GM21619 (cell line): ENCODE measurements around the gene HNRNPA3.
"Not testable (repeated sequence)": the region's sequence is repeated elsewhere in the genome, so short reads cannot be mapped to it uniquely, and the experiment has no call there.

Source experiments
- ATAC-seq: cut with Tn5 transposase; IDR thresholded peaks from one replicate; pipeline ENCODE4 v1.9.1; 2021; ENCODE audit not compliant: unreplicated experiment

The HNRNPA3 gene

GRCh38 chr2:177232098-177232704 is 19.6 kb downstream of the HNRNPA3 start:
- ATAC-seq = no peak

- no peak for ATAC-seq
Observed at GRCh38 chr2:177234267-177234666, 21.7 kb downstream of the HNRNPA3 start.

DNA sequence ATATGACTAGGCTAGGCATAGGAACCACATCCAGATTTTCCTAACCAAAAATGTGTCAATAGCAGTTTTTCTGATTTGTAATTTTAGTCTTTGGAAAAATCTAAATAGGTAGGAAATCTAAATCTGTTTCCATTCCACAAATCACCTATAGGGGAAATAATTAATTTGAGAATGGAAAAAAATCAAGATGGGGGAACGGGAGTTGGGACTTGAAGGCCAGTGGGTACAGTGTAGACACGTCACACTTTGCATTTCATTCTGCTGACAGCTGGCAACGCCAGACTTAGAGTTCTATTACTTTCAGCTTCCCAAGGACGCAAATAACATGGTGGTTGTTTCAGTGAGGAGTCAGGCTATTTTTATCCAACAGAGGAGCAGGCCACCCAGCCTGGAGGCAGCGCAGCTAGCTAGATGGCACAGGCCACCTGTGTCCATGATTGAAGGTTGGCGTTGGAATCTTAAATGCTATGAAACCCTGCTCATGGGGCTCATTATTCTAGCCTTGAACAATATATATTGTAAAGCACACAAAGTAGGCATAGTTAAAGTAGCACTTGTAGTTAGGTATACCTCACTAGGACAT is 23.4 kb downstream of the HNRNPA3 start:
- ATAC-seq = no peak

- ATAC-seq = no peak
Observed at GRCh38 chr2:177237932-177238331, 25.3 kb downstream of the HNRNPA3 start.

DNA sequence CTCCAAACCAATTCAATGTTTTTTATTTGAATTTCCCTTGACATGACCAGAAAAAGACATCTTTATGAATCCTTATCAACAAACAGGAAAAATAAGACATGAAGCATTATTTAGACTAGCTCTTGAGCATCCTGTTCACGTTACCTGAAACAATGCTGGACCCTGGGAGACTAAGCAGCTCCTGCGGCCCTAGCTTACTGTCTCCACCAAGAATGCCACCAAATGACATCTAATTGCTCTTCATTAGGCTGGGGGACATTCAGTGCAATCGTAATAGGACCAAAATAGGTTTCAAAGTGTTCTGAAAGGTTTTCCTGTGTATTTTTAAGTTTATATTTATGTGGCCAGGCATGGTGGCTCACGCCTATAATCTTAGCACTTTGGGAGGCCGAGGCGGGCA is 26.5 kb downstream of the HNRNPA3 start:
- ATAC-seq = no peak

DNA sequence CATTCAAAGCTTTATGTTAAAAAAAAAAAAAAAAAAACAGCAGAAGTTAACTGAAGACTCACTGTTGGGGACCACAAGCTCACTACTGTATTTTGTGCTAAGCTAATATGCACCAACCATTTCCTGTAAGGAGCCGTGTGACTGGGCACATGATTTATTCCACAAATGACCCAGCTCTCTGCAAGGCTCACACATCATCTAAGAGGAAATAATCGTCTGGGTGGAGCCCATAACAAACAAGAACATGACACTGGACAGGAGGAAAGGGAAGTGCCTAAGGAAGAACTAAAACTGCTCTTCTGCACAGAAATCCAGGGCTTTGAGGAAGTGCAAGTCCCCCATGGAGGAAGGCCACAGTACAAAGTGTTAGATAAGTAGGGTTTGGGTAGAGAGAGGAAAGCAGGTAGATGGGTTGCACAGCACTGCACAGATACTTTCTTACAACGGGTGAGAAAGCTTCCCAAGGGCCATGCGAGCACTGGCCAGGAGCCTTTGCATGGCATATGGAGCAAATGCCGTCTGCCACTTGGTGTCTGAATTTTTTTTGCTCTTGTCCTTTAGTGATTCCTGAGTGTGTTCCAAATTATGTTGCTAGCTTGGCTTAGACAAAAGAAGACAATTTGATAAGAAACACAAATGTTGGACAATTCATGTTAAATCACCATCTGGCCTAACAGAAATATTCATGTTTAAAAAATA is 27.5 kb downstream of the HNRNPA3 start:
- ATAC-seq = peak; percentile 79

DNA sequence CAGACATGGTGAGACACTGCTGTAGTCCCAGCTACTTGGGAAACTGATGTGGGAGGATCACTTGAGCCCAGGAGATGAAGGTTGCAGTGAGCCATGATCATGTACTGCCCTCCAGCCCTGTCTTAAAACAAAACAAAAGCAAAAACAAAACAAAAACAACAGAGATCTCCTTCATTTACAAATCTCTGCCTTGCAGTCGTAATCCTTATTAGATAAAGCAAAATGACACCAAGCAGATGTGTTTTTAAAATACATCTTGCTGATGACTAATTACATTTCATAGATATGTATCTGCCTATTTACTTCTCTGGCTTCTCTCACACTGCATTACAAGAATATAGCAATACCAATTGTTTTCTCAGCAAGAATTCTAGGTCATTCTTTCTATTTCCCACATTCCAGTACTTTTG is 29.1 kb downstream of the HNRNPA3 start:
- ATAC-seq = no peak

DNA sequence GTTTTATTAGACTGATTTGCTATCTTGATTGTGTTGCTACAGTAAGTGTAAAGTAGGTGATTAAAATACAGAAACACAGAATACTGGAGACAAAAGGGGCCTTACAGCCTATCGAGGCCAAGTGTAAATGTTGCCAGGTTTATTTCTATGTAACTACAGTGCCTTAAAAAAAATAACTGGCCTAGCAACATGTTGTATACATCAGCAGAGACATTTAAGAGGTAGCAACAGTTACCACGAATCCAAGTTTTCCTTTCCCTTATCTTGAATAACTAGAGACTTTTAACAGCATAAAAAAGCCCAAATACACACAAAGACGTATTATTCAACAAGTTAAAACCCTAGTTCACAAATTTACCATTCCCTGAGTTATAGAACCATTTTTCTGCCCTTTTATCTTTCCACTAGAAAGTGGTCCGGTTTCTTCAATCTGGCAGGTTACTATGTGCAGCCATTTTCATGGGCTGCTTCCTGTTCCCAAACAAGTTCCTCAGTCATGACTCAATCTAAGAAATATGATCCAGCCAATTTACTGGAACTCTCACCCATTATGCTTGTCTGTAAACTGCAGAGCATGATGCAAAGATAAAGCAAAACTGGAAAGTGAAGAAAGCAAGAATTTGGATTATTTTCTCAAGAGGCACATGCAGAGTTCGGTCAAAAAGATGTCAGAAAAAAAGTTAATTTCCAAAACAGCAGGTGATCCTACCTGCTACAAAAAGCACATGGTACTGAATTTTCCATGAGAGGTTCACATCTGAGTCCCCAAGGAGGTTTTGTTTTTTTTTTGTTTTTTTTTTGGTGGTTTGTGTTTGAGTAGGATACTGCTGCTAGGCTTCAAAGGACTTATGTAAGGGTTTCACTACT is 29.8 kb downstream of the HNRNPA3 start:
- ATAC-seq = no peak

DNA sequence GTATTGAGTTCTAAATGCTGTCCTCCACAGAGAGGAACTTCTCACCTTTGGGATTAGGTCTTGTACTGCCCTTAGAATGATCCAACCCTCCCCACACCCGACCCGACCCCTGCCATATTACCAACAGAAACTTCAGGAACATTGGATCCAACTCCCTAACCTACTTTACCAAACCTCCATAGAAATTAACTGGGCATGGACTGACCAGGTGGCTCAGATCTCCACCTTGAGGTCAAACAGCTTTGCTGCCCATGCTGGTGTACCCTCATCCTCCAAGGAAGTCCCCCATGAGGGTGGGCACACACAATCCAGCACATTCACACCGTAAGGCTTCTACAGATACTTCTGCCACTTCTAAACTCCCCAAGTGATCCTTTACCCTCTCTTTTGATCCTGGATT is 30.5 kb downstream of the HNRNPA3 start:
- ATAC-seq = no peak

DNA sequence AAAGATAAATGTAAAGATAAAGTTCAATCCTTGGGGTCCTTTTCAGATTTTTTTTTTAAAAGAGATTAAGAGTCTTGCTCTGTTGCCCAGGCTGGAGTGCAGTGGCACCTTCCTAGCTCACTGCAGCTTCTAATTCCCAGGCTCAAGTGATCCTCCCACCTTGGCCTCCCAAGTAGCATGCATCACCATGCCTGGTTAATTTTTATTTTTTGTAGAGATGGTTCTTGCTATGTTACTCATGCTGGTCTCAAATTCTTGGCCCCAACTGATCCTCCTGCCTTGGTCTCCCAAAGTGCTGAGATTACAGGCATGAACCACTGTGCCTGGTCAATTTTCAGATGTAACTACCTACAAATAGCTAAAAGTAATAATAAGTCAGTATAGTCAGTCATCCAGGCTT is 30.9 kb downstream of the HNRNPA3 start:
- ATAC-seq = no peak

GRCh38 chr2:177244244-177244771 is 31.7 kb downstream of the HNRNPA3 start:
- no peak for ATAC-seq

DNA sequence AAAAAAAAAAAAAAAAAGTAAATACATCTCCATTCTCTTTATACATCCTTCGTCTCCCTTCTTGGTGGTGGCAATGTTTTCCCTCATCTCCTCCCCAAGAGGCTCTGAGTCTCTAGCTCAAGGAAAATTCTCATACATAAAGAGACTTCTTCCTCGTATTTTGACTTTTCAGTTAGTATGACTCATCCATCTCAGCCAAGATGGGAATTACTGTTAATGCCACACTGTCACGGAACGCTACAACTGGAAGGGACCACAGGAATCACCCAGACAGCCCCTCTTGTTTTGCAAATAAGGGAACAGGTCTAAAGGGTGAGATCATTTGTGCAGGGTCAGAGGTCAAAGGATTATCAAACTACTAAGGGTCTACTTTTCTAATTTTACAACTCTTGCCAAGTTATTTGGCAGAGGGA is 32.4 kb downstream of the HNRNPA3 start:
- ATAC-seq = no peak

- ATAC-seq = no peak
Observed at GRCh38 chr2:177246000-177246399, 33.4 kb downstream of the HNRNPA3 start.

GRCh38 chr2:177246523-177247030 is 34.0 kb downstream of the HNRNPA3 start:
- not testable (repeated sequence) for ATAC-seq

DNA sequence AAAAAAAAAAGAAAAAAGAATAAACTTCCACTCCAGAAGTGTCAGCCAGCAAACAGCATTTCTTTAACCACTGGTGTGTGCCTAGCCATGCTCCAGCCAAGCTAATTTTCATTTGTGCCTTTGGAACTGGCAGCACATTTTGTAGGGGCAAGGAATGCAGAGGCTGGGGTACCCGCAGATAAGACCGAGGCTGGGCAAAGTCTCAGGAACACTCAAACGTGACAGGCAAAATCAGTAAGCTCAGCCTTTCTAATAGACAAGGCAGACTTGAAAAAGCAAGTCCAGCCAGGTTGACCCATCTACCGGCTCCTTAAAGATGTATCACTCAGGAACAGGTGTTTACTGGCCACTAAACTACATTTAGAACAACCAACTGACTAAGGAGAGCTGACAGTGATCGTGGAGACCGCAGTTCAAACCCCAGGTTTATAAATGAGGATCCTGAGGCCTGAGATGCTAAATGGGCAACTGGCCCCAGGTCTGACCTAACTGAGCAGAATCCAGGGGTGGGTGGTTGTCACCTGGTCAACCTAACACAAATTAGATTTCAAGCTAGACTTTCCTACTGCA is 35.2 kb downstream of the HNRNPA3 start:
- no peak for ATAC-seq

DNA sequence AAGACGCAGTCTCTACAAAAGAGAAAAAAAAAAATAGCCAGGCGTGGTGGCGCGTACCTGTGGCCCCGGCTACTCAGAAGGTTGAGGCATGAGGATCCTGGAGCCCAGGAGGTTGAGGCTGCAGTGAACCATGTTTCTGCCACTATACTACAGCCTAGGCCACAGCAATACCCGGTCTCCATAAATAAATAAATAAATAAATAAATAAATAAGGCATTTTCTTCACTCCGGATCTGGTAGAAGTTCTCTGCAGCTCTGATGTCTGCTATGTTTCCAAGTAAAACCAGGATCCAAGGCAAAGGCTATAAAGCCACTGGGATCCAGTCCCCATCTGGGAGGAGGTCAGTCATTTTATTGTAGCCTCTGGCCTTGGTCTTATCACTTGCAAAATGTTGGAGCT is 36.4 kb downstream of the HNRNPA3 start:
- no peak for ATAC-seq

DNA sequence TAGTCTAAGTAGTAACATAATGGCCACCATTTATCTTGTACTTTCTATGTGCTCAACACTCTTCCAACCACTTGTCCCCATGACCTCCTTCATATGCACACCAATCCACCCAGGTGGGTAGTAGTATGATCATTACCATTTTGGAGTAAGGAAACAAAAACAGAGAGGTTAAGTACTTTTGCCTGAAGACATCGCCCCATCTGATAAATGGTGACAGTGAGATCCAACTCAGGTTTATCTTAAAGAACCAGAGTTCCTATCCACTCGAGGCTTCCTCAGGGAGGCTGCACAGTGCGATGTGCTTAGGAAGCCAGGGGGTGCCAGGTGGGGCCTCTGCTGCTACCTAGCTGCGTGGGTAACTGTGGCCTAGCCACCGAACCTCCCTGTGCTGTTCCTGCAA is 37.9 kb downstream of the HNRNPA3 start:
- ATAC-seq = no peak

DNA sequence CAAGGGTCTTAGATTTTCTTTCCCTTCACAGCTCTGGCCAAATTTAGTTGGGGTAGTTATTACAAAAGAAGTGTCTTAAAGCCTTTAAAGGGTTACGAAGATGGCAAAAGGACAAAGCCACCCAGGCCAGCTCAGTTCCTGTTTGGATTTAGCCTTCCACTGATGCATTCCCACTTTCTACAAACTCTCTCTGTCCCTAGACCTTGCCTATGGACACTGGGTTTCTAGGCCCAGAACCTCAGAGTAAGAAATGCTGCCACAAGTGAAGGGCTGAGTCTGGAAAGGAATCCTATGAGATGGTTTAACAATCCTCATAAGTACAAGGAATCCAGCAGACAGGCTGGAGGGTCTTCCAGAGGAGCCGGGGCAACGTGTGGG is 38.6 kb downstream of the HNRNPA3 start:
- ATAC-seq = no peak

DNA sequence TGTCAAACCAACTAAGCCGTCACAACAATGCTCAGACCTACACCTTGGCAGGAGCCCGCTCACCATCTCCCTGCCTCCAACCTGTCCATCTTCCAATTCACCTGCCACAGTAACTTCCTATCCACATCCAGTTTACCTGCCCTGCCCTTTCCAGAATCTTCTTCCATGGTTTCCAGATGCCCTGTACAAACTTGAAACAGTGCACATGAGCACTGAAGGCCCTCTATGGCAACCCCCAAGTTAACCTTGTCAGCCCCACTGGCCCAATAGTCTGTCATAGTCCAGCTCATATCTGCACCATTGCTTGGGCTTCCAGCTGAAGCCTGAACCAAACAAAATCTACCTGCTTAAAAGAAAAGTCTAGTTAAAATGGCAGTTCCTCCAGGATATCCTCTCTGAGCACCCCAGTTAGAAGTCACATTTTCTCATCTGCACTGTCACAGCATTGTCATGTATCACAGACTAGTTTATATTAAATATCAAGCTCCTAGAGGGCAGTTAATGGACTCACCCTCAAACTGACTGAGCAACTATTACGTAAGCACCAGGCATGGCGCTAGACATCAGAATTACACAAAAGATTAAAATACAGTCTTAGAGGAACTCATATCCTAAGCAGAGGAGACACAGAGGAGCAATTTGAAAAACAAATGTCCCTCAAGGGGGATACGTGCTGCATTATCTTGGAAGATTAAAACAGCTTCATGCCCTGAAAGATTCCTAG is 40.4 kb downstream of the HNRNPA3 start:
- ATAC-seq = no peak

GRCh38 chr2:177253704-177254103 is 41.1 kb downstream of the HNRNPA3 start:
- ATAC-seq = no peak
